Measurements from ENCODE around the gene AMBRA1. TPM values are rescaled to one million over a fixed set of nuclear protein-coding genes. Genes with fewer than 3 reads are reported as not detected.

The AMBRA1 gene
- total and polyA plus RNA-seq, 2 of the 8 experiments (the other 6 are each of a cell fraction or from before 2014, with no cell fraction given): 14.2 to 37.4 TPM

- Histone ChIP-seq H3K4me3 (ENCODE audit: extremely low read depth in 1 of 4, insufficient read depth in 2 of 4, low read depth in 3 of 4, low read length in 4 of 4) (no peak overlapping the region), H2BK15ac (ENCODE audit: low read length) (no peak overlapping the region), H2BK20ac (ENCODE audit: low read length) (no peak overlapping the region), H3K79me1 (ENCODE audit: low read depth, low read length) (no peaks in the 10 kb centered on the region), H3K4me2 (ENCODE audit: insufficient read depth in 1 of 2, low read depth in 2 of 2, low read length in 2 of 2) (no peak overlapping the region), H3K14ac (ENCODE audit: insufficient read length) (no peak overlapping the region), H4K91ac (replicated peaks; ENCODE audit: insufficient read length, low read length) (no peak overlapping the region), H3K27me3 (replicated peaks in 1 of 4; ENCODE audit: control insufficient read depth in 3 of 4, extremely low read depth in 1 of 4, insufficient read depth in 3 of 4, low read length in 3 of 4) (no peaks in the 10 kb centered on the region), H3K9ac (replicated peaks in 1 of 4; ENCODE audit: extremely low read depth in 1 of 4, low read depth in 3 of 4, low read length in 3 of 4) (no peak overlapping the region), H4K20me1 (replicated peaks in 1 of 2; ENCODE audit: control insufficient read depth in 1 of 2, insufficient read depth in 2 of 2, low read length in 2 of 2) (no peaks in the 10 kb centered on the region), H3K23ac (ENCODE audit: insufficient read length) (no peak overlapping the region), H3K9me3 (ENCODE audit: insufficient read depth in 2 of 2, low read depth in 1 of 2, low read length in 1 of 2) (no peaks in the 10 kb centered on the region), H3K18ac (ENCODE audit: extremely low read depth, low read length) (no peak overlapping the region), H3K36me3 (ENCODE audit: control insufficient read depth in 2 of 4, insufficient read depth in 4 of 4, low read length in 3 of 4) (peaks cover 0 to 9% (median 0%) of the 10 kb centered on the region in 4 experiments; a peak in 2 of 8 replicates), H4K8ac (ENCODE audit: extremely low read depth, insufficient read depth, low read length) (no peak overlapping the region), H2BK5ac (ENCODE audit: low read depth, low read length) (no peak overlapping the region), H3K23me2 (ENCODE audit: low read depth, low read length) (no peaks in the 10 kb centered on the region), H2AK5ac (ENCODE audit: low read depth, low read length) (no peak overlapping the region), H3K4me1 (replicated peaks in 1 of 4; ENCODE audit: control insufficient read depth in 3 of 4, insufficient read depth in 4 of 4, low read length in 3 of 4) (peaks cover 0 to 7% (median 3%) of the 10 kb centered on the region in 4 experiments; a peak in 4 of 7 replicates), H3K56ac (replicated peaks; ENCODE audit: insufficient read length, low read depth, low read length) (no peak overlapping the region), H4K5ac (ENCODE audit: insufficient read length, low read depth, low read length) (no peak overlapping the region), H2BK120ac (replicated peaks; ENCODE audit: low read depth, low read length) (no peak overlapping the region), H2BK12ac (ENCODE audit: low read depth, low read length) (no peak overlapping the region), H3K4ac (replicated peaks; ENCODE audit: insufficient read length, low read depth, low read length) (no peak overlapping the region), H2AFZ (ENCODE audit: low read length) (no peak overlapping the region), H3K27ac (ENCODE audit: low read depth, low read length) (no peak overlapping the region), H3K79me2 (ENCODE audit: control insufficient read depth in 1 of 2, insufficient read depth in 2 of 2, low read length in 2 of 2) (no peaks in the 10 kb centered on the region)
- POLR2A ChIA-PET (ENCODE audit: partially characterized antibody): no interaction called here
- no peak for DNase-seq (ENCODE audit: low read depth in 1 of 2, low spot score in 2 of 2)
- CTCF ChIA-PET (ENCODE audit: partially characterized antibody): interaction anchor here (0.7 to 2.4 kb wide), 4 partner anchors 42 to 134 kb away, joined by 3 to 14 read pairs (median 4); partner anchors contain the start of gene CHRM4
- 86% methylated on average over 2 of the region's 2 CpGs; no CpG with 5 or more reads in 1 of the 2 experiments for WGBS, 2 experiments (ENCODE audit: extremely low coverage in 1 of 2, insufficient coverage in 1 of 2, insufficient read length in 1 of 2, insufficient replicate concordance in 2 of 2, low coverage in 1 of 2, low lambda C conversion rate in 2 of 2, missing lambda C conversion rate in 1 of 2)
- TF ChIP-seq SIRT6 (IDR thresholded peaks at IDR 0.05; ENCODE audit: low read length) (no peak), GTF2F1 (IDR thresholded peaks at IDR 0.05; ENCODE audit: borderline replicate concordance, low read depth, low read length) (no peak), SIX5 (IDR thresholded peaks at IDR 0.05; ENCODE audit: low read depth, low read length) (no peak), YY1 (IDR thresholded peaks at IDR 0.05; ENCODE audit: low read depth, low read length) (no peak), MAX (IDR thresholded peaks at IDR 0.05) (no peak), JUND (IDR thresholded peaks at IDR 0.05; ENCODE audit: low read length) (no peak), SP4 (IDR thresholded peaks at IDR 0.05; ENCODE audit: low read length) (no peak), BACH1 (IDR thresholded peaks at IDR 0.05; ENCODE audit: low read length) (no peak)
- no peak for FAIRE-seq
Observed at GRCh38 chr11:46447544-46447943, 146.3 kb downstream of the AMBRA1 start.

All from H1 (cell line).